GM23338 (cell line): ENCODE data around the gene C2. TPM values are rescaled to one million over a fixed set of nuclear protein-coding genes. Genes with fewer than 3 reads are reported as not detected.

ENCODE experiments used
- ATAC-seq: fragments of 200-7000 bp; cut with Tn5 transposase; 3 replicates; pipeline ENCODE4 v1.9.1; 2020
- DNase-seq: peaks from one replicate; pipeline ENCODE4 v3.0.0-alpha.2; 2015; ENCODE audit warnings: low spot score
- H2AFZ ChIP-seq: fragments of 200-600 bp; sonication (generic); 2 replicates; pipeline ENCODE4 v1.8.0; 2016; ENCODE audit warnings: antibody characterized with exemption, mild to moderate bottlenecking, moderate library complexity
- H3F3A ChIP-seq: fragments of 200-600 bp; sonication (generic); replicated peaks from 2 replicates; pipeline ENCODE4 v1.8.0; 2017; ENCODE audit warnings: antibody characterized with exemption, mixed run types, low read depth
- H3K27ac ChIP-seq: fragments of 200-600 bp; sonication (generic); 2 replicates; pipeline ENCODE4 v1.6.1; 2016; ENCODE audit warnings: low read depth
- H3K27me3 ChIP-seq: fragments of 200-600 bp; sonication (generic); 2 replicates; pipeline ENCODE4 v1.8.0; 2016; ENCODE audit warnings: mild to moderate bottlenecking, mixed run types, moderate library complexity; ENCODE audit not compliant: insufficient read depth
- H3K36me3 ChIP-seq: fragments of 200-600 bp; sonication (generic); 2 replicates; pipeline ENCODE4 v1.8.0; 2016; ENCODE audit warnings: mild to moderate bottlenecking; ENCODE audit not compliant: insufficient read depth
- H3K4me1 ChIP-seq: fragments of 200-600 bp; sonication (generic); 2 replicates; pipeline ENCODE4 v1.8.0; 2016; ENCODE audit warnings: mild to moderate bottlenecking, moderate library complexity; ENCODE audit not compliant: insufficient read depth
- H3K4me2 ChIP-seq: fragments of 200-600 bp; sonication (generic); 2 replicates; pipeline ENCODE4 v1.7.1; 2017; ENCODE audit warnings: mixed run types
- H3K4me3 ChIP-seq: fragments of 200-600 bp; sonication (generic); 2 replicates; pipeline ENCODE4 v1.6.1; 2016; ENCODE audit warnings: mixed run types
- H3K79me2 ChIP-seq: fragments of 200-600 bp; sonication (generic); replicated peaks from 2 replicates; pipeline ENCODE4 v1.8.0; 2017; ENCODE audit warnings: mild to moderate bottlenecking; ENCODE audit not compliant: insufficient read depth
- H3K9me2 ChIP-seq: fragments of 200-600 bp; sonication (generic); 2 replicates; pipeline ENCODE4 v1.8.0; 2017; ENCODE audit not compliant: insufficient read depth
- H4K20me1 ChIP-seq: fragments of 200-600 bp; sonication (generic); replicated peaks from 2 replicates; pipeline ENCODE4 v1.8.0; 2017; ENCODE audit warnings: mild to moderate bottlenecking; ENCODE audit not compliant: insufficient read depth
- H3K27ac Mint-ChIP-seq: 2 replicates; pipeline ENCODE4 v1.8.0; 2020; ENCODE audit warnings: inconsistent platforms, mild to moderate bottlenecking, moderate library complexity, mixed read lengths
- H3K27me3 Mint-ChIP-seq: 3 replicates; pipeline ENCODE4 v1.8.0; 2022; ENCODE audit warnings: low read depth, mild to moderate bottlenecking, moderate library complexity, mixed read lengths, inconsistent platforms; ENCODE audit not compliant: insufficient read depth, poor library complexity
- H3K36me3 Mint-ChIP-seq: 3 replicates; pipeline ENCODE4 v1.8.0; 2021; ENCODE audit warnings: low read depth, mild to moderate bottlenecking, inconsistent platforms, moderate library complexity, mixed read lengths
- H3K4me1 Mint-ChIP-seq: 3 replicates; pipeline ENCODE4 v1.8.0; 2020; ENCODE audit warnings: mild to moderate bottlenecking, inconsistent platforms, mixed read lengths
- H3K4me3 Mint-ChIP-seq: 3 replicates; pipeline ENCODE4 v1.8.0; 2021; ENCODE audit warnings: moderate library complexity, mild to moderate bottlenecking, inconsistent platforms, mixed read lengths
- H3K9me3 Mint-ChIP-seq: 3 replicates; pipeline ENCODE4 v1.8.0; 2020; ENCODE audit warnings: moderate library complexity, mild to moderate bottlenecking, inconsistent platforms, mixed read lengths
- CREB1 ChIP-seq: fragments of 250-450 bp; sonication (Bioruptor Pico); IDR thresholded peaks from 2 replicates; pipeline ENCODE4 v1.5.0; 2020; ENCODE audit warnings: low read depth, mild to moderate bottlenecking, moderate library complexity
- CTCF ChIP-seq, 2 experiments: fragments of 200-600 bp in 1 of 2; sonication (generic) in 1 of 2; conservative IDR thresholded peaks; 2 replicates each; pipeline versions ENCODE4 v1.5.1 to v1.6.1; 2016 to 2017; ENCODE audit warnings: antibody characterized with exemption in 2 of 2, low read depth in 2 of 2, mild to moderate bottlenecking in 2 of 2, moderate library complexity in 1 of 2
- EZH2 ChIP-seq: fragments of 200-600 bp; sonication (generic); IDR thresholded peaks from one replicate; pipeline ENCODE4 v1.8.0; 2017; ENCODE audit warnings: antibody characterized with exemption, mild to moderate bottlenecking, low read depth; ENCODE audit not compliant: unreplicated experiment
- EZH2phosphoT487 ChIP-seq: fragments of 200-600 bp; sonication (generic); IDR thresholded peaks from one replicate; pipeline ENCODE4 v1.8.1; 2018; ENCODE audit warnings: antibody characterized with exemption; ENCODE audit not compliant: unreplicated experiment
- NANOG ChIP-seq: IDR thresholded peaks from 2 replicates; pipeline ENCODE4 v1.6.1; 2016; ENCODE audit warnings: antibody characterized with exemption, borderline replicate concordance
- REST ChIP-seq: IDR thresholded peaks from one replicate; pipeline ENCODE4 v1.6.1; 2018; ENCODE audit warnings: antibody characterized with exemption; ENCODE audit not compliant: unreplicated experiment
- STAT1 ChIP-seq: IDR thresholded peaks from one replicate; pipeline ENCODE4 v1.6.1; 2016; ENCODE audit warnings: antibody characterized with exemption; ENCODE audit not compliant: unreplicated experiment
- ZNF114 ChIP-seq: fragments of 250-450 bp; sonication (Bioruptor Pico); IDR thresholded peaks from 2 replicates; pipeline ENCODE4 v1.5.0; 2020; ENCODE audit warnings: mild to moderate bottlenecking, moderate library complexity
- ZNF331 ChIP-seq: fragments of 250-450 bp; sonication (Bioruptor Pico); IDR thresholded peaks from 2 replicates; pipeline ENCODE4 v1.5.0; 2020; ENCODE audit warnings: low read depth, mild to moderate bottlenecking, moderate library complexity
- polyA plus RNA-seq: library from polyadenylated mRNA; unstranded; fragments of >200 nt; fragmentation: Nextera tagmentation; extraction: Ambion mirVana; gene quantifications from 2 replicates; pipeline ENCODE4 v1.2.1, GENCODE V29; 2016
- total RNA-seq: library from RNA; depleted of rRNA; stranded (reverse); fragments of >200 nt; shearing (Covaris generic); gene quantifications from 2 replicates; pipeline ENCODE4 v1.2.3, GENCODE V29; 2014

C2 gene
- total and polyA plus RNA-seq, 2 experiments from 2014 or later = 0.16 to 1.7 TPM

- TF ChIP-seq EZH2 (no peak), CTCF (conservative IDR thresholded peaks at IDR 0.05; ENCODE audit: low read depth in 2 of 2) (no peak), NANOG (no peak), REST (no peak), STAT1 (no peak), EZH2phosphoT487 (no peak), ZNF331 (CRISPR knock-in tag) (no peak)
Observed at GRCh38 chr6:31897612-31898382, 29.7 kb upstream of the C2 start, which contains the start of gene EHMT2 (continued).

- DNase-seq (peak; percentile 86), ATAC-seq (peak; percentile 37)
- H3K79me2 ChIP-seq = peaks cover 15% of the 10 kb centered on the region; the same call in 1 of the 2 replicates
- H3K4me3 ChIP-seq = peak overlapping the region; percentile 85
- H4K20me1 ChIP-seq = peaks cover 7% of the 10 kb centered on the region; the same call in 1 of the 2 replicates
- H3K27ac Mint-ChIP-seq = peak overlapping the region; percentile 91
- peaks cover 23% of the 10 kb centered on the region for H3K27me3 Mint-ChIP-seq
- peaks cover 53% of the 10 kb centered on the region for H3K36me3 Mint-ChIP-seq
- H3K9me3 Mint-ChIP-seq = no peaks in the 10 kb centered on the region
- peaks cover 13% of the 10 kb centered on the region; the same call in 1 of the 2 replicates for H3K4me1 ChIP-seq
- peak overlapping the region; percentile 72; the same call in 1 of the 2 replicates for H3K27ac ChIP-seq
- H3K4me2 ChIP-seq = peak overlapping the region; percentile 98
- peaks cover 17% of the 10 kb centered on the region; the same call in 1 of the 2 replicates for H3F3A ChIP-seq
- H2AFZ ChIP-seq = peak overlapping the region; percentile 56; the same call in 1 of the 2 replicates
- no peaks in the 10 kb centered on the region for H3K9me2 ChIP-seq
- H3K27me3 ChIP-seq = no peaks in the 10 kb centered on the region
- H3K36me3 ChIP-seq = peaks cover 18% of the 10 kb centered on the region
- peaks cover 31% of the 10 kb centered on the region for H3K4me1 Mint-ChIP-seq
- H3K4me3 Mint-ChIP-seq = peak overlapping the region; percentile 91
- no peak for TF ChIP-seq ZNF114 (CRISPR knock-in tag)
- no peak for TF ChIP-seq CTCF (conservative IDR thresholded peaks at IDR 0.05; ENCODE audit: low read depth in 2 of 2)
- TF ChIP-seq NANOG = peak; percentile 48; the same call in 1 of the 2 replicates
- TF ChIP-seq STAT1 = no peak
- no peak for TF ChIP-seq CREB1 (CRISPR knock-in tag)
Observed at GRCh38 chr6:31898383-31899011, 29.0 kb upstream of the C2 start.
